GM19099 (cell line): Measurements from ENCODE around the gene NEK7.

Source experiments
- POLR2A ChIP-seq: IDR thresholded peaks from 3 replicates; pipeline ENCODE4 v1.6.1; 2011; ENCODE audit warnings: low read depth; ENCODE audit not compliant: insufficient read length; ENCODE audit errors: extremely low read depth

NEK7 gene

GRCh38 chr1:198211696-198212095, 54.9 kb downstream of the NEK7 start:
- TF ChIP-seq POLR2A = no peak

GRCh38 chr1:198212126-198212525, 55.3 kb downstream of the NEK7 start:
- TF ChIP-seq POLR2A = no peak

- TF ChIP-seq POLR2A = no peak
Measured at GRCh38 chr1:198212675-198213074, 55.9 kb downstream of the NEK7 start.

GRCh38 chr1:198214924-198215323, 58.1 kb downstream of the NEK7 start:
- TF ChIP-seq POLR2A = no peak

GRCh38 chr1:198220428-198220827, 63.6 kb downstream of the NEK7 start:
- TF ChIP-seq POLR2A = no peak

GRCh38 chr1:198228925-198229324, 72.1 kb downstream of the NEK7 start:
- no peak for TF ChIP-seq POLR2A

GRCh38 chr1:198231779-198232178, 75.0 kb downstream of the NEK7 start:
- TF ChIP-seq POLR2A = no peak

GRCh38 chr1:198232378-198232777, 75.6 kb downstream of the NEK7 start:
- TF ChIP-seq POLR2A = no peak

- no peak for TF ChIP-seq POLR2A
Measured at GRCh38 chr1:198232940-198233675, 76.3 kb downstream of the NEK7 start.

- TF ChIP-seq POLR2A = no peak
Measured at GRCh38 chr1:198234520-198235251, 77.9 kb downstream of the NEK7 start.

GRCh38 chr1:198238121-198238520, 81.3 kb downstream of the NEK7 start:
- no peak for TF ChIP-seq POLR2A

GRCh38 chr1:198241553-198241952, 84.8 kb downstream of the NEK7 start:
- TF ChIP-seq POLR2A = no peak

GRCh38 chr1:198244772-198245171, 88.0 kb downstream of the NEK7 start:
- TF ChIP-seq POLR2A = no peak

- TF ChIP-seq POLR2A = no peak
Measured at GRCh38 chr1:198245379-198245778, 88.6 kb downstream of the NEK7 start.

- TF ChIP-seq POLR2A = no peak
Measured at GRCh38 chr1:198246337-198246736, 89.5 kb downstream of the NEK7 start.

- no peak for TF ChIP-seq POLR2A
Measured at GRCh38 chr1:198253259-198253658, 96.5 kb downstream of the NEK7 start.
